ENCODE results near the gene ELF1. TPM values are rescaled to one million over a fixed set of nuclear protein-coding genes. Genes with fewer than 3 reads are reported as not detected.

Gene ELF1
- total RNA-seq, 1 experiment from 2014 or later, result 18.7 TPM

DNA sequence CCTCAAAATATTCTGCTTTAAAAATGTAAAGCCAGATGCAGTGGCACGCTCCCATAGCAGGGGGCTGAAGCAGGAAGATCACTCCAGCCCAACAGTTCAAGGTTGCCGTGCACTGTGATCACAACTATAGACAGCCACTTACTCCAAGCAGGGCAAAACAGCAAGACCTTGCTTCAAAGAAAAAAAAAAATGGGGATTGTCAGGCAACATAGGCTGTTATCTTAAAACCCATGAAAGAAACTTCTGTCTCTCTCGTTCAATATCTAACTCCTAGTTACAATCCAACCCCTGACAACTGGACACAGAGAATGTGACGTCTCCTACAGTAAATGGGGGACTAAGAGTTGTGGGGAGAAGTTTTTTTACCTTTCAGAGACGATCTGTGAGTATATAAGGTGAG, 17.4 kb downstream of the ELF1 start (continued):
- TF ChIP-seq, protein P1, sequence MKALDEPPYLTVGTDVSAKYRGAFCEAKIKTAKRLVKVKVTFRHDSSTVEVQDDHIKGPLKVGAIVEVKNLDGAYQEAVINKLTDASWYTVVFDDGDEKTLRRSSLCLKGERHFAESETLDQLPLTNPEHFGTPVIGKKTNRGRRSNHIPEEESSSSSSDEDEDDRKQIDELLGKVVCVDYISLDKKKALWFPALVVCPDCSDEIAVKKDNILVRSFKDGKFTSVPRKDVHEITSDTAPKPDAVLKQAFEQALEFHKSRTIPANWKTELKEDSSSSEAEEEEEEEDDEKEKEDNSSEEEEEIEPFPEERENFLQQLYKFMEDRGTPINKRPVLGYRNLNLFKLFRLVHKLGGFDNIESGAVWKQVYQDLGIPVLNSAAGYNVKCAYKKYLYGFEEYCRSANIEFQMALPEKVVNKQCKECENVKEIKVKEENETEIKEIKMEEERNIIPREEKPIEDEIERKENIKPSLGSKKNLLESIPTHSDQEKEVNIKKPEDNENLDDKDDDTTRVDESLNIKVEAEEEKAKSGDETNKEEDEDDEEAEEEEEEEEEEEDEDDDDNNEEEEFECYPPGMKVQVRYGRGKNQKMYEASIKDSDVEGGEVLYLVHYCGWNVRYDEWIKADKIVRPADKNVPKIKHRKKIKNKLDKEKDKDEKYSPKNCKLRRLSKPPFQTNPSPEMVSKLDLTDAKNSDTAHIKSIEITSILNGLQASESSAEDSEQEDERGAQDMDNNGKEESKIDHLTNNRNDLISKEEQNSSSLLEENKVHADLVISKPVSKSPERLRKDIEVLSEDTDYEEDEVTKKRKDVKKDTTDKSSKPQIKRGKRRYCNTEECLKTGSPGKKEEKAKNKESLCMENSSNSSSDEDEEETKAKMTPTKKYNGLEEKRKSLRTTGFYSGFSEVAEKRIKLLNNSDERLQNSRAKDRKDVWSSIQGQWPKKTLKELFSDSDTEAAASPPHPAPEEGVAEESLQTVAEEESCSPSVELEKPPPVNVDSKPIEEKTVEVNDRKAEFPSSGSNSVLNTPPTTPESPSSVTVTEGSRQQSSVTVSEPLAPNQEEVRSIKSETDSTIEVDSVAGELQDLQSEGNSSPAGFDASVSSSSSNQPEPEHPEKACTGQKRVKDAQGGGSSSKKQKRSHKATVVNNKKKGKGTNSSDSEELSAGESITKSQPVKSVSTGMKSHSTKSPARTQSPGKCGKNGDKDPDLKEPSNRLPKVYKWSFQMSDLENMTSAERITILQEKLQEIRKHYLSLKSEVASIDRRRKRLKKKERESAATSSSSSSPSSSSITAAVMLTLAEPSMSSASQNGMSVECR (CRISPR knock-in tag; IDR thresholded peaks at IDR 0.05; ENCODE audit: borderline replicate concordance), result no peak
- no peak for TF ChIP-seq ZNF281 (CRISPR knock-in tag; IDR thresholded peaks at IDR 0.05)
- TF ChIP-seq ZMAT4 (CRISPR knock-in tag; IDR thresholded peaks at IDR 0.05), result no peak
- TF ChIP-seq, protein P2, sequence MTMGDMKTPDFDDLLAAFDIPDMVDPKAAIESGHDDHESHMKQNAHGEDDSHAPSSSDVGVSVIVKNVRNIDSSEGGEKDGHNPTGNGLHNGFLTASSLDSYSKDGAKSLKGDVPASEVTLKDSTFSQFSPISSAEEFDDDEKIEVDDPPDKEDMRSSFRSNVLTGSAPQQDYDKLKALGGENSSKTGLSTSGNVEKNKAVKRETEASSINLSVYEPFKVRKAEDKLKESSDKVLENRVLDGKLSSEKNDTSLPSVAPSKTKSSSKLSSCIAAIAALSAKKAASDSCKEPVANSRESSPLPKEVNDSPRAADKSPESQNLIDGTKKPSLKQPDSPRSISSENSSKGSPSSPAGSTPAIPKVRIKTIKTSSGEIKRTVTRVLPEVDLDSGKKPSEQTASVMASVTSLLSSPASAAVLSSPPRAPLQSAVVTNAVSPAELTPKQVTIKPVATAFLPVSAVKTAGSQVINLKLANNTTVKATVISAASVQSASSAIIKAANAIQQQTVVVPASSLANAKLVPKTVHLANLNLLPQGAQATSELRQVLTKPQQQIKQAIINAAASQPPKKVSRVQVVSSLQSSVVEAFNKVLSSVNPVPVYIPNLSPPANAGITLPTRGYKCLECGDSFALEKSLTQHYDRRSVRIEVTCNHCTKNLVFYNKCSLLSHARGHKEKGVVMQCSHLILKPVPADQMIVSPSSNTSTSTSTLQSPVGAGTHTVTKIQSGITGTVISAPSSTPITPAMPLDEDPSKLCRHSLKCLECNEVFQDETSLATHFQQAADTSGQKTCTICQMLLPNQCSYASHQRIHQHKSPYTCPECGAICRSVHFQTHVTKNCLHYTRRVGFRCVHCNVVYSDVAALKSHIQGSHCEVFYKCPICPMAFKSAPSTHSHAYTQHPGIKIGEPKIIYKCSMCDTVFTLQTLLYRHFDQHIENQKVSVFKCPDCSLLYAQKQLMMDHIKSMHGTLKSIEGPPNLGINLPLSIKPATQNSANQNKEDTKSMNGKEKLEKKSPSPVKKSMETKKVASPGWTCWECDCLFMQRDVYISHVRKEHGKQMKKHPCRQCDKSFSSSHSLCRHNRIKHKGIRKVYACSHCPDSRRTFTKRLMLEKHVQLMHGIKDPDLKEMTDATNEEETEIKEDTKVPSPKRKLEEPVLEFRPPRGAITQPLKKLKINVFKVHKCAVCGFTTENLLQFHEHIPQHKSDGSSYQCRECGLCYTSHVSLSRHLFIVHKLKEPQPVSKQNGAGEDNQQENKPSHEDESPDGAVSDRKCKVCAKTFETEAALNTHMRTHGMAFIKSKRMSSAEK (CRISPR knock-in tag; IDR thresholded peaks at IDR 0.05; ENCODE audit: borderline replicate concordance), result no peak
- TF ChIP-seq SMAD3 (CRISPR knock-in tag; IDR thresholded peaks at IDR 0.05; ENCODE audit: borderline replicate concordance), result no peak
- TF ChIP-seq NFYB (CRISPR knock-in tag; conservative IDR thresholded peaks at IDR 0.05; ENCODE audit: low read depth), result no peak
- no peak for TF ChIP-seq ZNF416 (CRISPR knock-in tag; IDR thresholded peaks at IDR 0.05)

DNA sequence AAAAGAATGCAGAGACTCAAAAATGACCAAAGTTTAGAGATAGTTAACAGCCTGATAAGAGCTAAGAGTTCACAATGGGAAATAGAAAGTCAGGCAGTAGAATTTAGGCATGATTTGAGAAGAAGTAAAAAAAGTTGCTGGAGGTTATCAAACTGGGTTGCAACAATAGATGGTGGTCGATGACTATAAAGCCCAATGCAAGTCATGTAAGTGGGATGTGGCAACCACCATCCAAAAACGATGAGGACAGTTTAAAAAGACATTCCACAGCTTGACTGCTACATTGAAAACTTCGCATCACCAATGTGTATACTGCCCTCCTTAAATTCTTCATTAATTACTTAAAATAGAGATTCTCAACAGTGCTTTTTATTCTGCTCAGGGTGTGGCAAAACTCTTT, 19.7 kb downstream of the ELF1 start:
- Mint-ChIP-seq H3K4me1 (peaks cover 19% of the 10 kb centered on the region), H3K27ac (0 out of 2 replicates have a peak overlapping the region, but pooled peaks have one; percentile 32), H3K36me3 (peaks cover 4% of the 10 kb centered on the region; the same call in 1 of the 2 replicates), H3K4me3 (no peak overlapping the region), H3K9me3 (peaks cover 4% of the 10 kb centered on the region; the same call in 1 of the 2 replicates), H3K27me3 (ENCODE audit: low read depth) (no peaks in the 10 kb centered on the region)
- DNase-seq (ENCODE audit: low spot score), result no peak
- ChIA-PET POLR2A (no interaction called here), CTCF (no interaction called here)
- TF ChIP-seq ZNF416 (CRISPR knock-in tag; IDR thresholded peaks at IDR 0.05), result no peak
- no peak for TF ChIP-seq ELF4 (CRISPR knock-in tag; IDR thresholded peaks at IDR 0.05; ENCODE audit: low read depth)
- no peak for TF ChIP-seq MLX (CRISPR knock-in tag; IDR thresholded peaks at IDR 0.05)
- TF ChIP-seq, protein P3, sequence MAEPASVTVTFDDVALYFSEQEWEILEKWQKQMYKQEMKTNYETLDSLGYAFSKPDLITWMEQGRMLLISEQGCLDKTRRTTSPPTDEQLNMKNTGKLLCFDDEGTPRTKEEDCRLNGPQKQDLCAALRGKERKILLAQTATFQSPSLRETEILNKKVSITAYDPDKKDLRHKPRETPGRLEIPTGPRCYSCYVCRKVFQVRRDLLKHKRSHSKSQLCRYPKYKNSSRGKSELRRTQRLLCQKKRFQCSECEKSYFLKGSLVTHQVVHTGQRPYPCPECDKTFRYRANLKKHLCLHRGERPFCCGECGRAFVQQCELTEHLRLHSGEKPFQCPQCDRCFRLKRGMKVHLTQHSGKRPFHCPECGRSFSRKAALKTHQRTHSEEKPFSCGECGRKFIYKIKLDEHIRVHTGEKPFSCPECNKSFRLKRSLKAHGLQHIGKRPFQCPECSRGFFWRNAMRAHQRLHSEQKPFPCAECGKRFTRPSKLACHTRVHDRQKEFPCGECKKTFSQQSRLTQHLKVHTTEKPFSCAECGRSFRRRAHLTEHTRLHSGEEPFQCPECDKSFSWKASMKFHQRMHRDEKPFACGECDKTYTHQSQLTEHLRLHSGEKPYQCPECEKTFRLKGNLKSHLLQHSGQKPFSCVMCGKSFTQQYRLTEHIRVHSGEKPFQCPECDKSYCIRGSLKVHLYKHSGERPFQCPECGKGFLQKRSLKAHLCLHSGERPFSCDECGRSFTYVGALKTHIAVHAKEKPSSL (CRISPR knock-in tag; conservative IDR thresholded peaks at IDR 0.05), result no peak
- TF ChIP-seq ZNF138 (CRISPR knock-in tag; conservative IDR thresholded peaks at IDR 0.05), result no peak
- no peak for ATAC-seq

Measured in WTC11 (cell line).